ENCODE measurements around the gene TET3. TPM values are rescaled to one million over a fixed set of nuclear protein-coding genes. Genes with fewer than 3 reads are reported as not detected.

The TET3 gene
- total and polyA plus RNA-seq, 2 of the 4 experiments (the other 2 are of a cell fraction) = 1.6 to 1.8 TPM

GRCh38 chr2:73971722-73972121, 13.0 kb upstream of the TET3 start:
- Histone ChIP-seq H3K9ac (ENCODE audit: low read depth, low read length) (no peak overlapping the region), H4K91ac (ENCODE audit: insufficient read depth, low read depth, low read length) (no peak overlapping the region), H4K8ac (ENCODE audit: low read depth in 2 of 2, low read length in 2 of 2) (no peak overlapping the region), H3K4me3 (ENCODE audit: insufficient read depth, low read depth, low read length) (no peak overlapping the region), H3K4ac (ENCODE audit: low read depth, low read length) (no peak overlapping the region), H3K27ac (ENCODE audit: insufficient read depth, low read length) (no peak overlapping the region), H2AK5ac (ENCODE audit: low read depth, low read length) (no peak overlapping the region), H3K79me1 (ENCODE audit: low read depth in 1 of 2, low read length in 2 of 2) (no peaks in the 10 kb centered on the region), H3K9me1 (ENCODE audit: insufficient read depth, low read length) (peaks cover 4% of the 10 kb centered on the region; the same call in 1 of the 2 replicates), H3K56ac (ENCODE audit: extremely low read depth, insufficient read depth, low read length) (no peak overlapping the region), H3K14ac (replicated peaks; ENCODE audit: low read depth, low read length) (no peak overlapping the region), H2BK120ac (ENCODE audit: low read depth, low read length) (no peak overlapping the region), H3K27me3 (ENCODE audit: control insufficient read depth, insufficient read depth, low read length) (peaks cover 2% of the 10 kb centered on the region; the same call in 1 of the 2 replicates), H4K20me1 (ENCODE audit: insufficient read depth, low read length) (no peaks in the 10 kb centered on the region), H2BK5ac (ENCODE audit: low read depth, low read length, poor library complexity, severe bottlenecking) (no peak overlapping the region), H2AK9ac (replicated peaks; ENCODE audit: low read depth, low read length, poor library complexity) (no peak overlapping the region), H3K4me2 (ENCODE audit: low read depth, low read length) (no peak overlapping the region), H2BK20ac (ENCODE audit: low read depth, low read length) (no peak overlapping the region), H2BK15ac (ENCODE audit: low read depth, low read length) (no peak overlapping the region), H4K5ac (ENCODE audit: low read depth, low read length) (no peak overlapping the region), H3K4me1 (ENCODE audit: control insufficient read depth, insufficient read depth, low read length) (peaks cover 4% of the 10 kb centered on the region; the same call in 1 of the 2 replicates), H3K36me3 (ENCODE audit: control insufficient read depth, insufficient read depth, low read length) (no peaks in the 10 kb centered on the region), H2AFZ (replicated peaks; ENCODE audit: low read length, poor library complexity) (no peak overlapping the region), H3K18ac (ENCODE audit: low read depth, low read length) (no peak overlapping the region), H3K9me3 (ENCODE audit: control insufficient read depth, insufficient read depth, low read length) (no peaks in the 10 kb centered on the region), H3K23ac (ENCODE audit: low read depth, low read length) (no peak overlapping the region)
- dilution Hi-C loops (cut with HindIII; ENCODE audit: low sequenced_read_pairs, unreplicated experiment) (no loop called here), in situ Hi-C loops (cut with MboI; ENCODE audit: low sequenced_read_pairs) (no loop called here), intact Hi-C loops (cut with micrococcal nuclease) (no loop called here)
- TF ChIP-seq RAD21 (IDR thresholded peaks at IDR 0.05; ENCODE audit: low read length) = no peak
- TF ChIP-seq USF2 (IDR thresholded peaks at IDR 0.05; ENCODE audit: low read depth, low read length) = no peak
- TF ChIP-seq MAFK (IDR thresholded peaks at IDR 0.05; ENCODE audit: low read depth, low read length) = no peak
- no peak for TF ChIP-seq ELK1 (IDR thresholded peaks at IDR 0.05; ENCODE audit: borderline replicate concordance, low read depth, low read length)
- no peak for TF ChIP-seq POLR2A (IDR thresholded peaks at IDR 0.05; ENCODE audit: low read depth, low read length)
- TF ChIP-seq MXI1 (IDR thresholded peaks at IDR 0.05; ENCODE audit: borderline replicate concordance, low read depth, low read length) = no peak
- TF ChIP-seq RCOR1 (IDR thresholded peaks at IDR 0.05; ENCODE audit: insufficient replicate concordance, low read length) = no peak
- TF ChIP-seq MAZ (IDR thresholded peaks at IDR 0.05; ENCODE audit: borderline replicate concordance, low read depth, low read length) = no peak
- no peak for TF ChIP-seq SMC3 (IDR thresholded peaks at IDR 0.05; ENCODE audit: low read depth, low read length)
- no peak for TF ChIP-seq RFX5 (IDR thresholded peaks at IDR 0.05; ENCODE audit: low read depth, low read length)
- no peak for TF ChIP-seq FOS (IDR thresholded peaks at IDR 0.05; ENCODE audit: low read depth, low read length)
- no peak for TF ChIP-seq NFE2L2 (IDR thresholded peaks at IDR 0.05; ENCODE audit: low read depth, low read length)
- no peak for TF ChIP-seq CTCF (conservative IDR thresholded peaks at IDR 0.05; ENCODE audit: low read depth, low read length)
- TF ChIP-seq BHLHE40 (IDR thresholded peaks at IDR 0.05; ENCODE audit: low read depth, low read length) = no peak
- no peak for TF ChIP-seq CHD1 (IDR thresholded peaks at IDR 0.05; ENCODE audit: low read depth, low read length)
- TF ChIP-seq CEBPB (IDR thresholded peaks at IDR 0.05; ENCODE audit: low read depth, low read length) = no peak
- no TSS peak for BruUV-seq (replicated peaks)
- WGBS, 2 experiments (ENCODE audit: extremely low coverage in 2 of 2, insufficient read length in 1 of 2) = no CpG with 5 or more reads among the region's 3 CpGs
- CTCF ChIA-PET = no interaction called here
- POLR2A ChIA-PET (ENCODE audit: unreplicated experiment) = no interaction called here
- DNase-seq (no peak), ATAC-seq (ENCODE audit: low read depth) (peak; percentile 34; the same call in 1 of the 2 replicates)
